Activated CD4-positive, alpha-beta memory T cell treated with anti-CD3 and anti-CD28 coated beads for 36 hours (primary cell): ENCODE data around the gene NEIL1. TPM values are rescaled to one million over a fixed set of nuclear protein-coding genes. Genes with fewer than 3 reads are reported as not detected.
"Not testable (repeated sequence)": the region's sequence is repeated elsewhere in the genome, so short reads cannot be mapped to it uniquely, and the experiment has no call there.

ENCODE experiments used
- CTCF ChIA-PET: fragments of 350-600 bp; sonication (Branson Sonifier 250); formaldehyde crosslinking; loops from one replicate; lab custom pipeline; 2021; ENCODE audit warnings: antibody characterized with exemption, inconsistent platforms; lab: Charles Lee
- POLR2A ChIA-PET: fragments of 350-600 bp; sonication (Branson Sonifier 250); formaldehyde crosslinking; loops from one replicate; lab custom pipeline; 2021; ENCODE audit warnings: antibody characterized with exemption; lab: Charles Lee
- DNase-seq: peaks from one replicate; pipeline ENCODE4 v3.0.0-alpha.2; 2020
- H3K27ac Mint-ChIP-seq: one replicate; pipeline ENCODE4 v1.8.0; 2021; ENCODE audit warnings: mixed read lengths
- H3K27me3 Mint-ChIP-seq: one replicate; pipeline ENCODE4 v1.8.0; 2021; ENCODE audit warnings: mixed read lengths
- H3K36me3 Mint-ChIP-seq: one replicate; pipeline ENCODE4 v1.8.0; 2021; ENCODE audit warnings: mixed read lengths
- H3K4me1 Mint-ChIP-seq: one replicate; pipeline ENCODE4 v1.8.0; 2021; ENCODE audit warnings: low read depth, mixed read lengths
- H3K4me3 Mint-ChIP-seq: one replicate; pipeline ENCODE4 v1.8.0; 2021; ENCODE audit warnings: mild to moderate bottlenecking, mixed read lengths
- H3K9me3 Mint-ChIP-seq: one replicate; pipeline ENCODE4 v1.8.0; 2021; ENCODE audit warnings: mixed read lengths
- intact Hi-C: fragments of 100-400 bp; cut with micrococcal nuclease; formaldehyde crosslinking; loops from one replicate; pipeline ENCODE4 v1.15.1; 2023
- total RNA-seq, 2 experiments: library from RNA; stranded (reverse); gene quantifications; one replicate each; pipeline ENCODE4 v1.2.3, GENCODE V29; 2021

The NEIL1 gene
- total RNA-seq, 2 experiments from 2014 or later, result 9.8 to 10.1 TPM

- Mint-ChIP-seq H3K4me3 (no peak overlapping the region), H3K9me3 (no peaks in the 10 kb centered on the region)
Measured at GRCh38 chr15:75314552-75315290, 32.1 kb upstream of the NEIL1 start.

GRCh38 chr15:75319231-75319897, 27.5 kb upstream of the NEIL1 start:
- H3K4me3 Mint-ChIP-seq, H3K9me3 Mint-ChIP-seq, CTCF ChIA-PET, H3K4me1 Mint-ChIP-seq, DNase-seq, intact Hi-C loops, H3K36me3 Mint-ChIP-seq, H3K27ac Mint-ChIP-seq, POLR2A ChIA-PET, H3K27me3 Mint-ChIP-seq: not testable (repeated sequence)

More at GRCh38 chr15:75314552-75315290, 32.1 kb upstream of the NEIL1 start:
- POLR2A ChIA-PET, result no interaction called here
- intact Hi-C loops, result no loop called here
- no peaks in the 10 kb centered on the region for H3K4me1 Mint-ChIP-seq
- CTCF ChIA-PET, result no interaction called here
- peaks cover 5% of the 10 kb centered on the region for H3K27me3 Mint-ChIP-seq
- H3K36me3 Mint-ChIP-seq, result no peaks in the 10 kb centered on the region
- no peak overlapping the region for H3K27ac Mint-ChIP-seq
- DNase-seq, result no peak

- Mint-ChIP-seq H3K27me3 (no peaks in the 10 kb centered on the region), H3K9me3 (no peaks in the 10 kb centered on the region), H3K27ac (no peak overlapping the region), H3K4me3 (no peak overlapping the region), H3K4me1 (no peaks in the 10 kb centered on the region), H3K36me3 (no peaks in the 10 kb centered on the region)
- ChIA-PET POLR2A (interaction anchor here (0.6 kb wide), 1 partner anchor 319 kb away, joined by 4 read pairs; no protein-coding TSS in a partner anchor), CTCF (interaction anchor here (0.6 kb wide), 1 partner anchor 315 kb away, joined by 3 read pairs; no protein-coding TSS in a partner anchor)
- intact Hi-C loops, result no loop called here
- DNase-seq, result no peak
Measured at GRCh38 chr15:75321711-75322110, 25.1 kb upstream of the NEIL1 start.

GRCh38 chr15:75325922-75326321, 20.9 kb upstream of the NEIL1 start:
- no peak for DNase-seq
- peaks cover 3% of the 10 kb centered on the region for H3K27me3 Mint-ChIP-seq
- no peak overlapping the region for H3K4me3 Mint-ChIP-seq
- H3K9me3 Mint-ChIP-seq, result no peaks in the 10 kb centered on the region
- intact Hi-C loops, result no loop called here
- no peak overlapping the region for H3K27ac Mint-ChIP-seq
- no peaks in the 10 kb centered on the region for H3K36me3 Mint-ChIP-seq
- no peaks in the 10 kb centered on the region for H3K4me1 Mint-ChIP-seq
- POLR2A ChIA-PET, result no interaction called here
- CTCF ChIA-PET, result no interaction called here

GRCh38 chr15:75327005-75327404, 19.8 kb upstream of the NEIL1 start:
- Mint-ChIP-seq H3K27ac (no peak overlapping the region), H3K4me3 (no peak overlapping the region), H3K36me3 (no peaks in the 10 kb centered on the region), H3K9me3 (no peaks in the 10 kb centered on the region), H3K27me3 (peaks cover 4% of the 10 kb centered on the region), H3K4me1 (no peaks in the 10 kb centered on the region)
- ChIA-PET CTCF (no interaction called here), POLR2A (no interaction called here)
- no peak for DNase-seq
- intact Hi-C loops, result no loop called here

- intact Hi-C loops, result no loop called here
- no peak for DNase-seq
- Mint-ChIP-seq H3K27ac (no peak overlapping the region), H3K36me3 (no peaks in the 10 kb centered on the region), H3K9me3 (no peaks in the 10 kb centered on the region), H3K4me1 (no peaks in the 10 kb centered on the region), H3K27me3 (peaks cover 5% of the 10 kb centered on the region), H3K4me3 (no peak overlapping the region)
- ChIA-PET CTCF (interaction anchor here (1.2 kb wide), 1 partner anchor 559 kb away, joined by 3 read pairs; no protein-coding TSS in a partner anchor), POLR2A (no interaction called here)
Measured at GRCh38 chr15:75327491-75327890, 19.3 kb upstream of the NEIL1 start.

GRCh38 chr15:75328493-75329314, 18.1 kb upstream of the NEIL1 start:
- no peak for DNase-seq
- intact Hi-C loops, result no loop called here
- Mint-ChIP-seq H3K4me1 (no peaks in the 10 kb centered on the region), H3K9me3 (no peaks in the 10 kb centered on the region), H3K27ac (no peak overlapping the region), H3K4me3 (no peak overlapping the region), H3K27me3 (peaks cover 5% of the 10 kb centered on the region), H3K36me3 (no peaks in the 10 kb centered on the region)
- CTCF ChIA-PET, result interaction anchor here (1.0 to 1.2 kb wide), 2 partner anchors 39 to 560 kb away, joined by 3 to 4 read pairs; no protein-coding TSS in a partner anchor
- POLR2A ChIA-PET, result no interaction called here

GRCh38 chr15:75329571-75329970, 17.3 kb upstream of the NEIL1 start:
- Mint-ChIP-seq H3K36me3 (no peaks in the 10 kb centered on the region), H3K27ac (no peak overlapping the region), H3K4me3 (no peak overlapping the region), H3K9me3 (no peaks in the 10 kb centered on the region), H3K4me1 (no peaks in the 10 kb centered on the region), H3K27me3 (peaks cover 5% of the 10 kb centered on the region)
- ChIA-PET CTCF (interaction anchor here (0.6 kb wide), 1 partner anchor 162 kb away, joined by 3 read pairs; no protein-coding TSS in a partner anchor), POLR2A (no interaction called here)
- no peak for DNase-seq
- intact Hi-C loops, result no loop called here

- peaks cover 16% of the 10 kb centered on the region for H3K4me1 Mint-ChIP-seq
- H3K4me3 Mint-ChIP-seq, H3K27me3 Mint-ChIP-seq, CTCF ChIA-PET, H3K27ac Mint-ChIP-seq, POLR2A ChIA-PET, intact Hi-C loops, H3K9me3 Mint-ChIP-seq, DNase-seq, H3K36me3 Mint-ChIP-seq: not testable (repeated sequence)
Measured at GRCh38 chr15:75332093-75332492, 14.7 kb upstream of the NEIL1 start.

- H3K9me3 Mint-ChIP-seq, DNase-seq, H3K27me3 Mint-ChIP-seq, POLR2A ChIA-PET, H3K27ac Mint-ChIP-seq, H3K4me3 Mint-ChIP-seq, intact Hi-C loops, H3K36me3 Mint-ChIP-seq: not testable (repeated sequence)
- H3K4me1 Mint-ChIP-seq, result peaks cover 19% of the 10 kb centered on the region
- CTCF ChIA-PET, result interaction anchor here (2.2 kb wide), 1 partner anchor 34 kb away, joined by 14 read pairs; no protein-coding TSS in a partner anchor
Measured at GRCh38 chr15:75333654-75334419, 13.0 kb upstream of the NEIL1 start.

- peaks cover 19% of the 10 kb centered on the region for H3K4me1 Mint-ChIP-seq
- intact Hi-C loops, result no loop called here
- H3K9me3 Mint-ChIP-seq, result no peaks in the 10 kb centered on the region
- CTCF ChIA-PET, result interaction anchor here (1.0 to 2.2 kb wide), 3 partner anchors 32 to 462 kb away, joined by 3 to 14 read pairs (median 3); partner anchors contain the start of gene SNX33
- peak overlapping the region; percentile 97 for H3K4me3 Mint-ChIP-seq
- H3K27me3 Mint-ChIP-seq, result peaks cover 2% of the 10 kb centered on the region
- H3K27ac Mint-ChIP-seq, result peak overlapping the region; percentile 84
- peaks cover 6% of the 10 kb centered on the region for H3K36me3 Mint-ChIP-seq
- POLR2A ChIA-PET, result interaction anchor here (0.6 kb wide), 1 partner anchor 31 kb away, joined by 4 read pairs; no protein-coding TSS in a partner anchor
- no peak for DNase-seq
Measured at GRCh38 chr15:75335313-75335704, 11.5 kb upstream of the NEIL1 start.
